Measurements from ENCODE around the gene SCNN1A. TPM values are rescaled to one million over a fixed set of nuclear protein-coding genes. Genes with fewer than 3 reads are reported as not detected.

SCNN1A gene
- total and polyA plus RNA-seq, 9 donors, result 1.2 to 141 (median 10.8) TPM

- Histone ChIP-seq H3K27ac (no peak overlapping the region), H3K9me3 (no peaks in the 10 kb centered on the region), H3K4me1 (ENCODE audit: insufficient read depth) (peaks cover 19% of the 10 kb centered on the region), H3K36me3 (no peaks in the 10 kb centered on the region), H3K27me3 (no peaks in the 10 kb centered on the region), H3K4me3 (no peak overlapping the region)
- no peak for DNase-seq
- TF ChIP-seq EP300 (IDR thresholded peaks at IDR 0.05) (no peak), POLR2A (IDR thresholded peaks at IDR 0.05) (no peak)
- TF ChIP-seq, protein P1, sequence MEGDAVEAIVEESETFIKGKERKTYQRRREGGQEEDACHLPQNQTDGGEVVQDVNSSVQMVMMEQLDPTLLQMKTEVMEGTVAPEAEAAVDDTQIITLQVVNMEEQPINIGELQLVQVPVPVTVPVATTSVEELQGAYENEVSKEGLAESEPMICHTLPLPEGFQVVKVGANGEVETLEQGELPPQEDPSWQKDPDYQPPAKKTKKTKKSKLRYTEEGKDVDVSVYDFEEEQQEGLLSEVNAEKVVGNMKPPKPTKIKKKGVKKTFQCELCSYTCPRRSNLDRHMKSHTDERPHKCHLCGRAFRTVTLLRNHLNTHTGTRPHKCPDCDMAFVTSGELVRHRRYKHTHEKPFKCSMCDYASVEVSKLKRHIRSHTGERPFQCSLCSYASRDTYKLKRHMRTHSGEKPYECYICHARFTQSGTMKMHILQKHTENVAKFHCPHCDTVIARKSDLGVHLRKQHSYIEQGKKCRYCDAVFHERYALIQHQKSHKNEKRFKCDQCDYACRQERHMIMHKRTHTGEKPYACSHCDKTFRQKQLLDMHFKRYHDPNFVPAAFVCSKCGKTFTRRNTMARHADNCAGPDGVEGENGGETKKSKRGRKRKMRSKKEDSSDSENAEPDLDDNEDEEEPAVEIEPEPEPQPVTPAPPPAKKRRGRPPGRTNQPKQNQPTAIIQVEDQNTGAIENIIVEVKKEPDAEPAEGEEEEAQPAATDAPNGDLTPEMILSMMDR (IDR thresholded peaks at IDR 0.05), result no peak
- 84 to 87% (median 86%) methylated on average over 14 of the region's 14 CpGs for WGBS, 3 donors
- intact Hi-C loops (cut with DNase I), result no loop called here
These were observed 2.2 kb downstream of the SCNN1A start for GRCh38 chr12:6373022-6373787.

GRCh38 chr12:6372403-6373003, 2.9 kb downstream of the SCNN1A start:
- no peak for TF ChIP-seq POLR2A (IDR thresholded peaks at IDR 0.05)
- TF ChIP-seq, protein P1 (IDR thresholded peaks at IDR 0.05), result no peak
- TF ChIP-seq EP300 (IDR thresholded peaks at IDR 0.05), result no peak
- no peaks in the 10 kb centered on the region for H3K27me3 ChIP-seq
- peak overlapping the region in 1 of 2 donors; percentile 35 for H3K27ac ChIP-seq
- peaks cover 19% of the 10 kb centered on the region for H3K4me1 ChIP-seq (ENCODE audit: insufficient read depth)
- H3K36me3 ChIP-seq, result no peaks in the 10 kb centered on the region
- H3K9me3 ChIP-seq, result no peaks in the 10 kb centered on the region
- DNase-seq, result peak in 2 of 5 donors; percentile 17 to 44
- intact Hi-C loops (cut with DNase I), result no loop called here
- 26 to 39% (median 31%) methylated on average over 8 of the region's 8 CpGs for WGBS, 3 donors
- no peak overlapping the region for H3K4me3 ChIP-seq

DNA sequence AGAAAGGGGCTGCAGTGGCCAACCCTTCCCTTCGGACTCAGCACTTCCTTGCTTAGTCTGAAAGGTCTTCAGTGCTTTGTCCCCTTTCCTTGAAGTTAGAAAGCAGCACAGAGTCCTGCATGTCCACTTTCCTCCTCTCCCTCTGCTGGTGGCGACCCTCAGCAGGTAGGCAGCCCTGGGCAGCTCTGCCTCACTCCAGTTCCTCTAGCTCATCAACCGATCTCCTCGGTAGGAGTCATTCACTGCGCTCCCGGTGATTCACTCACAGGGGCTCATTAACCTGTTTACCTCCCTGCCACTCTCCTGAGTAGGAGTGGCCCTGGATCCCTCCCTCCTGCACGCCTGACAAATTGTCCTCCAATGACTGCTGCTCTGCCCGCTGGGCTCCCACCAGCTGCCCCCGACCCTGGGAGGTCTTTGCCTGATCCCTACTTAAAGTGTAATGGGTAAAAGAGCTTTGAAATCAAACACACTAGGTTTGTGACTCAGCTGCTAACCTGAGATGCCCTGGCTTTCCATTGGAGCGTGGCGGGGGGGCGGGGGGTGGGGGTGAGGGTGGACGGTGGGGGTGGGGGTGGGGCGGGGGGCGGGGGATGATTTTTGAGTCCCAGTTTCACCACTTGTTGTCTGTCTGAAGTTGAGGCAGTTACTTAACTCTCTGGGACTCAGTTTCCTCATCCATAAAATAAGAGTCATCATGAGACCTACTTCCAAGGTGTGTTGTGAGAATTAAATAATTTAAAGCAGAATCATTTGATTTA, 4.2 kb downstream of the SCNN1A start:
- intact Hi-C loops (cut with DNase I), result no loop called here
- DNase-seq, result peak in 1 of 5 donors; percentile 31

DNA sequence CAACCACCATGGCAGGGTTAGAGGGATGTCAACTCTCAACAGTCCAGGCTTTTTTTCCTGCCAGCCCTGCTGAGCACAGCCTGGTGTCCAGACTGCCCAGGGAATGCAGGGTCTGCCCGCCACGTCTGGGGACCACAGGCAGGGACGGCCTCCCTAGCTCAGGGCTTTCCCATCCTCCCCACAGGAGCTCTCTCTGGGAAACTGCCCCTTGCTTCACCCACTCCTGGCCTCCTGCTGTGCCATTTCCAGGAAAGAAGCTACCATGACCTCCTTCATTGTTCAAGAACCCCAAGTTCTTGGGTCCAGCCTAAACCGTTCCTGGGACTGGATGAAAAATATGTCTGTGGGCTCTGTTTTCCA, 4.8 kb downstream of the SCNN1A start:
- no peak for DNase-seq
- no peaks in the 10 kb centered on the region for H3K36me3 ChIP-seq
- no peaks in the 10 kb centered on the region for H3K9me3 ChIP-seq
- peaks cover 11% of the 10 kb centered on the region for H3K4me1 ChIP-seq (ENCODE audit: insufficient read depth)
- H3K27ac ChIP-seq, result no peak overlapping the region
- TF ChIP-seq, protein P1 (IDR thresholded peaks at IDR 0.05), result no peak
- TF ChIP-seq EP300 (IDR thresholded peaks at IDR 0.05), result no peak
- TF ChIP-seq POLR2A (IDR thresholded peaks at IDR 0.05), result no peak
- no peaks in the 10 kb centered on the region for H3K27me3 ChIP-seq
- H3K4me3 ChIP-seq, result no peak overlapping the region
- intact Hi-C loops (cut with DNase I), result no loop called here
- WGBS, 3 donors, result 90 to 92% (median 91%) methylated on average over 4 of the region's 4 CpGs

More for the DNA sequence above, 4.2 kb downstream of the SCNN1A start:
- no peaks in the 10 kb centered on the region for H3K36me3 ChIP-seq
- H3K27me3 ChIP-seq, result no peaks in the 10 kb centered on the region
- no peaks in the 10 kb centered on the region for H3K9me3 ChIP-seq
- peaks cover 17% of the 10 kb centered on the region for H3K4me1 ChIP-seq (ENCODE audit: insufficient read depth)
- TF ChIP-seq, protein P1 (IDR thresholded peaks at IDR 0.05), result no peak
- TF ChIP-seq EP300 (IDR thresholded peaks at IDR 0.05) (no peak), POLR2A (IDR thresholded peaks at IDR 0.05) (no peak)
- WGBS, 3 donors, result 53 to 64% (median 59%) methylated on average over 15 of the region's 15 CpGs
- no peak overlapping the region for H3K4me3 ChIP-seq
- H3K27ac ChIP-seq, result no peak overlapping the region

All from ovary (tissue), 9 donors.